ENCODE results near the gene IL1RAPL1. TPM values are rescaled to one million over a fixed set of nuclear protein-coding genes. Genes with fewer than 3 reads are reported as not detected.

Gene IL1RAPL1
- polyA plus RNA-seq, 1 donor from 2014 or later: not detected

DNA sequence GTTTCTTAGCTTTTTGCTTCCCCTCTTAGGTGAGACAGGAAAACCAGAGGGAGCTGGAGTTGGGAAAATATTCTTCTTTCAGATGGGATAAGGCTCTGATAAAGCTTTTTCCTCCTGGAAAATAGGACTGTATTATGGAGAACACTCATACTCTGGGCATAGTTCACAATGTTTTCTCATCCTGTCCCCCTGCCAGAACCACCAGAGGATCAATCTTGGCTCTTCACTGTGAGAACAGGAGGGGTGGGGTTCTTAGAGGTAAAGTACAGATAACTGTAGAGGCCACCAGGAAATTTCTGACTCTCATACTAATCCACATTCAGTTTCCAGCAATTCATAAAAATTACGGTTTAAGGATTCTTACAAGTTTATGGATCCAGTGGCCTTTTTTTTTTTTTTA is 966.3 kb downstream of the IL1RAPL1 start:
- H3K27ac ChIP-seq (ENCODE audit: low read length): no peak overlapping the region
- no peaks in the 10 kb centered on the region for H3K36me3 ChIP-seq (ENCODE audit: insufficient read depth, low read length)
- H3K9me2 ChIP-seq (ENCODE audit: insufficient read depth, low read length): no peaks in the 10 kb centered on the region
- H3K79me2 ChIP-seq (replicated peaks; ENCODE audit: insufficient read depth, low read length): no peaks in the 10 kb centered on the region
- H3F3A ChIP-seq (ENCODE audit: insufficient read depth, low read length, poor library complexity, severe bottlenecking): no peaks in the 10 kb centered on the region
- TF ChIP-seq EZH2 (IDR thresholded peaks at IDR 0.05; ENCODE audit: borderline replicate concordance, insufficient read depth, low read length, poor library complexity, severe bottlenecking) (no peak), TAF1 (IDR thresholded peaks at IDR 0.05; ENCODE audit: low read depth) (no peak)
- no peaks in the 10 kb centered on the region for H3K9me3 ChIP-seq (ENCODE audit: low read length)
- no peak overlapping the region for H3K4me3 ChIP-seq (ENCODE audit: low read length)
- H2AFZ ChIP-seq (ENCODE audit: low read depth, low read length): no peak overlapping the region
- H3K9ac ChIP-seq (ENCODE audit: low read length): no peak overlapping the region
- H4K20me1 ChIP-seq (ENCODE audit: insufficient read depth): no peaks in the 10 kb centered on the region
- H3K4me2 ChIP-seq (ENCODE audit: low read length): no peak overlapping the region
- H3K27me3 ChIP-seq (ENCODE audit: insufficient read depth, low read depth, low read length): no peaks in the 10 kb centered on the region

DNA sequence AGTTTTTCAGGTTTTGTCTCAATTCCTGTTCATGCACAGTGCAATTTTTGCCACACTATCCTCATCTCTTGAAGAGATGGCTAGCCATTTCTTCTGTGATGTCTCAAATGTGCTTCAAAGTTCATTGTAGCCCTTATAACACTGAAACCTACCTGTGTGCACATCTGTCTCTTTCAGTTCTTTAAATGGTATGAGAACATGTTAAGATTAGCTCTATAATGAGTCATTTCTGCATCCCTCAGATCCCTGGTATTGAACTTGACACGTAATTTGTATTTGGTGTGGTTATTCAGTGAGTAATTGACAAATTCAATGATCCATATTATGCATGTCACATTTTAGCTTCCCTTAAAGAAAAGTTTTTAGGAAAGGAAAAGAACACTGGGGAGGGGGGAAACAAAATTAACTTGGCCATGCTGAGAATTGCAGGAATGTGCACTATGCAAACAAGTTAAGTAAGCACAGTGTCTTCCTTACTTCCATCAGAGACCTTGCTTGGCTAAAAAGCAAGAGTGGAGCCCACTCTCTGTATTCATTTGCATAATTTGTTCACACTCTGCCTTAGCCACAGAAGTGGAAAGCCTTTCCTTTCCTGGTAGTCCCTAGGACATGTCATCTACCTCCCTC is 968.3 kb downstream of the IL1RAPL1 start:
- H2AFZ ChIP-seq (ENCODE audit: low read depth, low read length): no peak overlapping the region
- H3K4me3 ChIP-seq (ENCODE audit: low read length): no peak overlapping the region
- no peak for TF ChIP-seq TAF1 (IDR thresholded peaks at IDR 0.05; ENCODE audit: low read depth)
- TF ChIP-seq EP300 (conservative IDR thresholded peaks at IDR 0.05; ENCODE audit: poor library complexity, severe bottlenecking): no peak
- no peak for TF ChIP-seq RAD21 (conservative IDR thresholded peaks at IDR 0.05)
- TF ChIP-seq POLR2AphosphoS5 (IDR thresholded peaks at IDR 0.05): no peak
- TF ChIP-seq EZH2 (IDR thresholded peaks at IDR 0.05; ENCODE audit: borderline replicate concordance, insufficient read depth, low read length, poor library complexity, severe bottlenecking): no peak
- TF ChIP-seq SMC3 (conservative IDR thresholded peaks at IDR 0.05; ENCODE audit: poor library complexity): no peak
- no peaks in the 10 kb centered on the region for H3K79me2 ChIP-seq (replicated peaks; ENCODE audit: insufficient read depth, low read length)
- H3F3A ChIP-seq (ENCODE audit: insufficient read depth, low read length, poor library complexity, severe bottlenecking): no peaks in the 10 kb centered on the region
- H3K27ac ChIP-seq (ENCODE audit: low read length): no peak overlapping the region
- H3K9me2 ChIP-seq (ENCODE audit: insufficient read depth, low read length): no peaks in the 10 kb centered on the region
- H3K9ac ChIP-seq (ENCODE audit: low read length): no peak overlapping the region
- no peaks in the 10 kb centered on the region for H4K20me1 ChIP-seq (ENCODE audit: insufficient read depth)
- H3K27me3 ChIP-seq (ENCODE audit: insufficient read depth, low read depth, low read length): no peaks in the 10 kb centered on the region
- H3K36me3 ChIP-seq (ENCODE audit: insufficient read depth, low read length): no peaks in the 10 kb centered on the region
- H3K9me3 ChIP-seq (ENCODE audit: low read length): no peaks in the 10 kb centered on the region
- H3K4me2 ChIP-seq (ENCODE audit: low read length): no peak overlapping the region

DNA sequence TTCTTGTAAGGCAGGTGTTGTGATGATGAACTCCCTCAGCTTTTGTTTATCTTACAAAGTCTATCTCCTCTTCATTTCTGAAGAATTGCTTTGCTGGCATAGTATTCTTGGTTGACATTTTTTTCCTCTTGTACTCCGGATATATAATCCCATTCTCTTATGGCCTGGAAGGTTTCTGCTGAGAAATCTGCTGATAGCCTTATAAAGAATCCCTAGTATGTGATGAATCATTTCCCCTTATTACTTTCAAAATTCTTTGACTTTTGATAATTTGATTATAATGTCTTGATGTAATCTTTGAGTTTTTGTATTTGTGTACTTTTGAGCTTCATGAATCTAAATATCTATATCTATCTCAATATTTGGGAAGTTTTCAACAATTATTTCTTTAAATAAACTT is 972.8 kb downstream of the IL1RAPL1 start:
- no peak overlapping the region for H3K4me2 ChIP-seq (ENCODE audit: low read length)
- H3K27ac ChIP-seq (ENCODE audit: low read length): no peak overlapping the region
- TF ChIP-seq, protein P1, sequence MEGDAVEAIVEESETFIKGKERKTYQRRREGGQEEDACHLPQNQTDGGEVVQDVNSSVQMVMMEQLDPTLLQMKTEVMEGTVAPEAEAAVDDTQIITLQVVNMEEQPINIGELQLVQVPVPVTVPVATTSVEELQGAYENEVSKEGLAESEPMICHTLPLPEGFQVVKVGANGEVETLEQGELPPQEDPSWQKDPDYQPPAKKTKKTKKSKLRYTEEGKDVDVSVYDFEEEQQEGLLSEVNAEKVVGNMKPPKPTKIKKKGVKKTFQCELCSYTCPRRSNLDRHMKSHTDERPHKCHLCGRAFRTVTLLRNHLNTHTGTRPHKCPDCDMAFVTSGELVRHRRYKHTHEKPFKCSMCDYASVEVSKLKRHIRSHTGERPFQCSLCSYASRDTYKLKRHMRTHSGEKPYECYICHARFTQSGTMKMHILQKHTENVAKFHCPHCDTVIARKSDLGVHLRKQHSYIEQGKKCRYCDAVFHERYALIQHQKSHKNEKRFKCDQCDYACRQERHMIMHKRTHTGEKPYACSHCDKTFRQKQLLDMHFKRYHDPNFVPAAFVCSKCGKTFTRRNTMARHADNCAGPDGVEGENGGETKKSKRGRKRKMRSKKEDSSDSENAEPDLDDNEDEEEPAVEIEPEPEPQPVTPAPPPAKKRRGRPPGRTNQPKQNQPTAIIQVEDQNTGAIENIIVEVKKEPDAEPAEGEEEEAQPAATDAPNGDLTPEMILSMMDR (IDR thresholded peaks at IDR 0.05; ENCODE audit: poor library complexity, severe bottlenecking): no peak
- TF ChIP-seq EP300 (conservative IDR thresholded peaks at IDR 0.05; ENCODE audit: poor library complexity, severe bottlenecking) (no peak), RAD21 (conservative IDR thresholded peaks at IDR 0.05) (no peak), EZH2 (IDR thresholded peaks at IDR 0.05; ENCODE audit: borderline replicate concordance, insufficient read depth, low read length, poor library complexity, severe bottlenecking) (no peak), MXI1 (conservative IDR thresholded peaks at IDR 0.05; ENCODE audit: poor library complexity, severe bottlenecking) (no peak), TAF1 (IDR thresholded peaks at IDR 0.05; ENCODE audit: low read depth) (no peak), SMC3 (conservative IDR thresholded peaks at IDR 0.05; ENCODE audit: poor library complexity) (no peak)
- TF ChIP-seq, protein P2, sequence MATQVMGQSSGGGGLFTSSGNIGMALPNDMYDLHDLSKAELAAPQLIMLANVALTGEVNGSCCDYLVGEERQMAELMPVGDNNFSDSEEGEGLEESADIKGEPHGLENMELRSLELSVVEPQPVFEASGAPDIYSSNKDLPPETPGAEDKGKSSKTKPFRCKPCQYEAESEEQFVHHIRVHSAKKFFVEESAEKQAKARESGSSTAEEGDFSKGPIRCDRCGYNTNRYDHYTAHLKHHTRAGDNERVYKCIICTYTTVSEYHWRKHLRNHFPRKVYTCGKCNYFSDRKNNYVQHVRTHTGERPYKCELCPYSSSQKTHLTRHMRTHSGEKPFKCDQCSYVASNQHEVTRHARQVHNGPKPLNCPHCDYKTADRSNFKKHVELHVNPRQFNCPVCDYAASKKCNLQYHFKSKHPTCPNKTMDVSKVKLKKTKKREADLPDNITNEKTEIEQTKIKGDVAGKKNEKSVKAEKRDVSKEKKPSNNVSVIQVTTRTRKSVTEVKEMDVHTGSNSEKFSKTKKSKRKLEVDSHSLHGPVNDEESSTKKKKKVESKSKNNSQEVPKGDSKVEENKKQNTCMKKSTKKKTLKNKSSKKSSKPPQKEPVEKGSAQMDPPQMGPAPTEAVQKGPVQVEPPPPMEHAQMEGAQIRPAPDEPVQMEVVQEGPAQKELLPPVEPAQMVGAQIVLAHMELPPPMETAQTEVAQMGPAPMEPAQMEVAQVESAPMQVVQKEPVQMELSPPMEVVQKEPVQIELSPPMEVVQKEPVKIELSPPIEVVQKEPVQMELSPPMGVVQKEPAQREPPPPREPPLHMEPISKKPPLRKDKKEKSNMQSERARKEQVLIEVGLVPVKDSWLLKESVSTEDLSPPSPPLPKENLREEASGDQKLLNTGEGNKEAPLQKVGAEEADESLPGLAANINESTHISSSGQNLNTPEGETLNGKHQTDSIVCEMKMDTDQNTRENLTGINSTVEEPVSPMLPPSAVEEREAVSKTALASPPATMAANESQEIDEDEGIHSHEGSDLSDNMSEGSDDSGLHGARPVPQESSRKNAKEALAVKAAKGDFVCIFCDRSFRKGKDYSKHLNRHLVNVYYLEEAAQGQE (IDR thresholded peaks at IDR 0.05; ENCODE audit: borderline replicate concordance): no peak
- no peaks in the 10 kb centered on the region for H3K9me2 ChIP-seq (ENCODE audit: insufficient read depth, low read length)
- no peaks in the 10 kb centered on the region for H3F3A ChIP-seq (ENCODE audit: insufficient read depth, low read length, poor library complexity, severe bottlenecking)
- no peak overlapping the region for H3K9ac ChIP-seq (ENCODE audit: low read length)
- H3K36me3 ChIP-seq (ENCODE audit: insufficient read depth, low read length): no peaks in the 10 kb centered on the region
- H2AFZ ChIP-seq (ENCODE audit: low read depth, low read length): no peak overlapping the region
- H4K20me1 ChIP-seq (ENCODE audit: insufficient read depth): no peaks in the 10 kb centered on the region
- no peak overlapping the region for H3K4me3 ChIP-seq (ENCODE audit: low read length)
- H3K79me2 ChIP-seq (replicated peaks; ENCODE audit: insufficient read depth, low read length): no peaks in the 10 kb centered on the region
- H3K9me3 ChIP-seq (ENCODE audit: low read length): no peaks in the 10 kb centered on the region
- H3K27me3 ChIP-seq (ENCODE audit: insufficient read depth, low read depth, low read length): no peaks in the 10 kb centered on the region
